GM21786 (cell line): ENCODE measurements around the gene ABHD17A.
"Not testable (repeated sequence)": the region's sequence is repeated elsewhere in the genome, so short reads cannot be mapped to it uniquely, and the experiment has no call there.

Experiments used
- ATAC-seq: cut with Tn5 transposase; IDR thresholded peaks from one replicate; pipeline ENCODE4 v1.9.1; 2021; ENCODE audit not compliant: unreplicated experiment

The ABHD17A gene

DNA sequence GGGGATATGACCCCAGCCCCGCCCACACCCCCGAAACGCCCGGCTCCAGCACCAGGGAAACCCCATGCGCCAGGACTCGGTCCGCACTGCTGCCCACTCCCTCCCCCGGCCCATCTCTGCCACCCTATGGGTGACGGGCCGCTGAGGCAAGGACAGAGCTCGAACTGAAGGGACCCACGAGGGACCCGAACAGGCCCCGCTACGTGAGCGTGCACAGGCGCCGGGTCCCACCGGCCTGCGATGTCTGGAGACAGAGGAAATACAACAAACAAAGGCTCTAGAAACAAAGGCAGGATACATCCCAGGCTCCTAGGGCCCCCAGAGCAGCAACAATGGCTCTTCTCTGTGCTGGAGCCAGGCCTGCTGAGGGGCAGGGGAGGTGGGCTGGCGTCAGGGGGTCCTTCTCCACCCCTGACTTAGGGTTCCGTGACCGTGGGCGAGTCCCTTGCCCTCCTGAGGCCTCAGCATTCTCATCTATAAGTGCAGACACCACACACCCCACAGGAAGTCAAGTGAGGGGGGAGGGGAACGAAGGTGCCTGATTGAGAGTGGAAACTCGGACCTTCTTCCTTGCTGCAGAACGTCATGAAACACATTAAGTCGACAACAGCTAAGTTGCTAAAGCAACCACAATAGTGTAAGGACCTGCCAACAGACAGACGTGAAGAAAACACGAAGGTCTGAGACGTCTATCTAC, 3.1 kb downstream of the ABHD17A start:
- no peak for ATAC-seq

DNA sequence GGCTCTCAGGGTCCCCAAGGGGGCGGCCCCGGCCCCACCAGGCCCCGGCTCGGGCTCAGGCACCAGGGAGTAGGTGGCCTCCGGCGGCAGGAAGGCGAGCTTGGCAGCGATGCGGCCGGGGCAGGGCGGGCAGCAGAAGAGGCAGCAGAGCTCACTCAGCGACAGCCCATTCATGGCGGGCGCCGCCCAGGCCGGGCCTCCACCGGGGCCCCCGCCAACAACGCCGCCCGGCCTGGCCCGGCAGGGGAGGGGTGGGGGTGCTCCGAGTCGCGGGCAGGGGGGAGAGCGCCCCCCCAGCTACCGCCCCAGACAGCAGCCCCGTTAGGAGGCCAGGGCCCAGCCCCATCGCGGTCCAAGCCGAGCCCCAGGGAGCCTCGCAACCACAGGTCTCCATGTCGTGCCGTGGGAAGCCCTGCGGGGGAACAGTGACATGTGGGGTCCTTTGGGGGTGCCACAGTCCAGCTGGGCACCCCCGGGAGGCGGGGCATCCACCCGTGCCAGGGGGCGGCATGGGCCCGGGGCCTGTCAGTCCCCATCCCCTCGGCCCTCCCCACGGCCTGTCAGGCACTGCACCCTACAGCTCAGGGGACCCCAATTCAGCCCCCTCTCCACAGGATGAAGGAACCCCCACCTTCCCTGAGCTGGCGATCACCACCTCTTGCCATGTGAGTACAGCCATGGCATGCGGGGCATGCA, 3.8 kb downstream of the ABHD17A start:
- not testable (repeated sequence) for ATAC-seq

DNA sequence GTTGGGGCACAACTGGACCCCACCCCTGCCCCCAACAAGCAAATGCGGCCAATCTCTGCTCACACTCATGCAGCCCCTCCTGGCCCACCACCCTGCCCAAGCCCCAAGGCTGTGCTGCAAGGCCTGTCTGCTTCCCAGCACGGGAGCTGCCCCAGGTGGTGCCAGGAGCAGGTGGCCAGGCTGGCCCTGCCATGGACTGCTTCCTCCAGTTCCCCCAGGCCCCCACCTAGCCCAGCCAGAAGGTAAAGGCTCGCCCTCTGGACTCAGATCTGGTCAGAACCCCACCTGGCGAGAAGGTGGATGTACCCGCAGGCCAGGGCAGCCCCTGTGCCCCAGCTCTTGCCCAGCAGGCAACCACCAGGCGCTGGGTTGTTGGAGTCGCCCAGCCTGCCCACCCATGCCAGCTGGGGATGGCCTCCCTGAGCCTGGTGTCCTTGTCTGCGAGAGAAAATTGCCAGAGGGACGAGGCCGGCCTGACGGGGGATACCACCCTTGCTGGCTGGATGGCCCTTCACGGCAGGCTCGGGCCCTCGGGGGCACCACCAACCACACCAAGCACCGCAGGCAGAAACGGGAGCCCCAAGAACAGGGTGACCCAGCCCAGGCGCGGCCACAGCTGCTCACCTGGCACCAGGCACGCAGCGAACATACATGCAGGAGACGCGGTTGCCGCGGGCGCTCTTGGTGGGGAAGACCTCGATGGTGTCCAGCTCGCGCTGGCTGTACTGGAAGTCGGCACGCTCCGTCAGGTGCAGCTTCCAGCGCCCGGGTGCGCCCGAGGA, 4.5 kb downstream of the ABHD17A start:
- no peak for ATAC-seq

DNA sequence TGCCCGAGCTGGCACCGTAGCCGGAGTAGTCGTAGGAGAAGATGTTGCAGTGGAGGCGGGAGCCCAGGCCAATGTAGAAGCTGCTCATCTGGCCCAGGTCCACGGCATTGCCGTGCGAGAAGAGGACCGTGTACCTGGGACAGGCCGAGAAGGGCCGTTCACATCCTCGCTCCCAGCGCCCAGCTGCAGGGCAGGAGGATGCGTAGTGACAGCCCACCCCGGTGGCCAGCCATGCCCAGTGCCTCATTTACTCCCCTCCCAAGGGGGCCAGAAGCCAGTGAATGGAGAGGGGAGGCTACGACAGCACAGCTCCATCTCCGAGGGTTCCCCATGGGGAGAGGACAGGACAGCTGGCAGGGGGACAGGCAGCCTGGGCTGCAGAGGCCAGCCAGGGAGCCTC, 5.3 kb downstream of the ABHD17A start:
- not testable (repeated sequence) for ATAC-seq

DNA sequence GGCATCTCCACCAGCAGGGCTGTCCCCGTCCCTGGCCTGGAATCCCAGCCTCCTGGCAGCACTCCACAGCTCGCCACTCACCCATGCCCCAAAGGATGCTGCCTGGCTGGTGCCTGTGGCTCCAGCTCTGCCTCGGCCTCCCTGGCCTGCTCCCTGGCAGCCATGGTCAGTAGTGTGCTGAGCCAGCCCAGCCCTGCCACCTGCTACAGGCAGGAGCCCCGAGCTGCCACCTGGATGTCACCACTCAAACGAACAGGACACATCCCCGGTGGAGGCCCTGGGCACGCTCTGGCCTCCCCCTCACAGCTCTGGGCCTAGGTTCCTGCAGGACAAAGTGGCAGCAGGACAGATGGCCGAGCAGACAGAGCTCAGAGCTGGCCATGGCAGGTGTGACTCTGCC, 6.7 kb downstream of the ABHD17A start:
- ATAC-seq = not testable (repeated sequence)

DNA sequence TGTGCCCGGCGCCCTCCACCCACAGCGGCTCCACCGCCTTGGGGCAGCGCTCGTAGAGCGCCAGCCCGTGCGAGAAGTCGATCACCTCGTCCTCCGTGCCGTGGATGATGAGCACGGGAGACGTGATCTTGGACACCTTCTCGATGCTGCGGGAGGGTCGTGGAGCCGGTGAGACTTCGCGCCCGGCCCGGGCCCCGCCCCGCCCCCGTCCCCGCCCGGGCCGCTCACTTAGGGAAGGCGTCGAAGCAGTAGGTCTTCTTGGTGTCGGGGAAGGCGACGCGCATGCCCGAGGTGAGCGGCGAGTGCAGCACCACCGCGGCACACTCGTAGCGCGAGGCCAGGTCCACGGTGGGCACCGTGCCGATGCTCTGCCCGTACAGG, 8.0 kb downstream of the ABHD17A start:
- ATAC-seq = not testable (repeated sequence)

DNA sequence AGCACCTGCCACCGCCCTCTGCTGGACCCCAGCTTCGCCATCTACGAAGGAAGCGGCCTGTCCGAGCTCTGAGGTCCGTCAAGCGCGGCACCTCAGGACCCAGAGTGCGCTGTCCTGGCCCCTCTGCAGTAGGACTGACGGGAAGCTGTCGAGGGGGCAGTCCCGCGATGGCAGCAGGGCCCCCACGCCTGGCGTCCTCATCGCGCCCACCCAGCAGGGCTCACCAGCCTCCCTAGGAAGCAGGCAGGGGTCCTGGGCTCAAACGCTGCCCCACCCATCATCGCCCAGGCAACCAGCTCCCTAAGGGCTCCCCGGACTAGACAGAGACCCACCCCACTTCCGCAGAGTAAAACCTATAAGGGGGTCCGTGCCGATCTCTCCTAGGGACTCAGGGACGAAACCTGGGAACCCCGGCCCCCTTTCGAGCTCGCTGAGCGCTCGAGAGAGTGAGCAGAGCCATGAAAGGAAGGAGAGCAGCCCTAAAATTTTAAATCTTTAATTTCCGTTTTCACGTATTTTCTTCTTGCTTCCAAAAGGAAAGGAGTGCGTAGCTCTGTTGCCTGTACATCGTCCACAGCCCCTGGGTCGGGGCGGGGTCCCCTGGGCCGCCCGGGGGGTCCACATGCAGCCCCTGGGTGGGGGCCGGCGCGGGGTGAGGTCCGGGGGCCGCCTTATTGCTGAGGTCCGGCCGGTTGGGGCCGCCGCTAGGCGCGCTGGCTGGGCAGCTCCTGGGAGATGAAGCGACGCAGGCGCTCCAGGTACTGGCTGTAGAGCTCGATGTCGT, 8.6 kb downstream of the ABHD17A start:
- not testable (repeated sequence) for ATAC-seq

DNA sequence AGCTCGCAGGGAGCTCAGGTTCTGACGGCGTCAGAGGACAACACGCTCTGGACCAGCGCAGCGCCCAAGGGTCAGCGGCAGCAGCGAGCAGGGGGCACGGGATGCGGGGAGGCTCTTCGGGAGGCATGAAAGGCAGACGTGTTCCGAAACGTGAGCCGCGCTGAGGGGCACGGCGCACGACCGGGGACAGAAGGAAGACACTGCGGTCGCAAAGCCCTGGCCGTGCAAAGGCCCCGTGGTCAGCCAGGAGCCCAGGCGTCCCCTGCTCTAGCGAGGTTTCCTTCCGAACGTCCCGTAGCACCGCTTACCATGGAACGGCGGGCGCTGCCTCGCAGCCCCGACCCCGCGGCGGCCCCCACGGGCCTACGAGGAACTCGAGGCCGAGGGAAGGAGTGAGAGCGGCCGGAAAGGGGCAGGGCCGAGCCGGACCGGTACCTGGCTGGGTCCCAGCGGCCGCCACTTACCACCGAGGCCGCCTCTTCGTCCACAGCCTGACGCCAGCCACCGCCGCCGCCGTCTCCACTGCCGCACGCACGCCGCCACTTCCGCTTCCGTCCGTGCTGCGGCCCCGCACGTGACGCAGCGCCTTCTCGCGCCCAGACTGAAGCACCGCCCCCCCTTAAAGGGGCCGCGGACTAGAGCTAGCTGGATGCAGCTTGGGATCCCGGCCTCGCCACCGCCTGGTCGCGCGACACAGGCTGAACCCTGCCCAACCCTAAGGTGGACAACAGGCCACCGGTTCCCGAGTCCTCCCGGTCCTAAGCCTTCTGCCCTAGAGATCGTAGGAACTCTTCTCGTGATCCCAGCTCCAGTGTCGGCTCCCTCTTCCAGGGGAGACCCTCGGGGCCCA, 9.4 kb downstream of the ABHD17A start:
- peak; percentile 83 for ATAC-seq

DNA sequence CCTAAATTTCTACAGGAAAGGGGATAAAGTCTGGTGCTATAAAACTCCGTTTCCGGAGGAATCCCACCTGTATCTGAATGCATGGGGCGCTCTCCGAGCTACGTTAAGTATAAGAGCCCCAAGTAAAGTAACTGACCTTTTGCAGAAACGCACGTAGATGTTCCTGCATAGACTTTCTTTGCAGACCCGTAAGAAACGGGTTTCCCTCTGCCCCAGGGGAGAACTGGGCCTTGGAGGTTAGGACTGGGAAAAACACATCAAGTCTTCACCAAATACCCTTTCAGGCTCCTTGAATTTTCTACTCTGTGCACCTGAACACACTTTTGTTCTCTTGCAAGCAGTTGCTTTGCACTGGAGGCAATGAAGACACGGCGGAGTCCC, 10.0 kb downstream of the ABHD17A start:
- not testable (repeated sequence) for ATAC-seq

DNA sequence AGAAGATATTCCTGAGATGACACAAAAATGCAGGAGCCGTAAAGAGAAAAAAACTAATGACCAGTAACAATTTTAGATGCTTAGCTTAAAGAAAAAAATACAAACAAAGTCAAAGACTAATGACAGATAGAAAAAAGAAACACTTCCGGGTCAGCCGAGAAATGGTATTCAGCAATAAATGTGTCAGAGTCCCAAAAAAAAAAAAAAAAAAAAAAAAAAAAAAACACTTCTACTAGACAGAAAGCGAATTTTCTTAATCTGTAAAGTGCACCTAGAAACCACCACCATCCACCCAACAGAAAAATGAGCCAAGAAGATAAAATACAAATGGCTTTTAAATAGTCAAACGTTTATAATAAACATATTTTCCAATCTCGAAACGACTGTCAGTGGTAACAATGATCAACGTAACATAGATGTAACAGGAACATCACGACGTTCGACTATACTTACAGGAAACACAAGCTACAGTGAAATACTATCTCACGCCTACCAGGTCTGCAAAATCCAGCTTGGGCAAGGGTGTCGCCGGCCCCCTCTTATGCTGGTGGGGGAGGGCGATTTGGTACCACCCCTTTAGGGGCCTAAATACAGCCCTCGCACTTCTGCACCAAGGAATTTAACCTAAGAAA, 10.6 kb downstream of the ABHD17A start:
- no peak for ATAC-seq

DNA sequence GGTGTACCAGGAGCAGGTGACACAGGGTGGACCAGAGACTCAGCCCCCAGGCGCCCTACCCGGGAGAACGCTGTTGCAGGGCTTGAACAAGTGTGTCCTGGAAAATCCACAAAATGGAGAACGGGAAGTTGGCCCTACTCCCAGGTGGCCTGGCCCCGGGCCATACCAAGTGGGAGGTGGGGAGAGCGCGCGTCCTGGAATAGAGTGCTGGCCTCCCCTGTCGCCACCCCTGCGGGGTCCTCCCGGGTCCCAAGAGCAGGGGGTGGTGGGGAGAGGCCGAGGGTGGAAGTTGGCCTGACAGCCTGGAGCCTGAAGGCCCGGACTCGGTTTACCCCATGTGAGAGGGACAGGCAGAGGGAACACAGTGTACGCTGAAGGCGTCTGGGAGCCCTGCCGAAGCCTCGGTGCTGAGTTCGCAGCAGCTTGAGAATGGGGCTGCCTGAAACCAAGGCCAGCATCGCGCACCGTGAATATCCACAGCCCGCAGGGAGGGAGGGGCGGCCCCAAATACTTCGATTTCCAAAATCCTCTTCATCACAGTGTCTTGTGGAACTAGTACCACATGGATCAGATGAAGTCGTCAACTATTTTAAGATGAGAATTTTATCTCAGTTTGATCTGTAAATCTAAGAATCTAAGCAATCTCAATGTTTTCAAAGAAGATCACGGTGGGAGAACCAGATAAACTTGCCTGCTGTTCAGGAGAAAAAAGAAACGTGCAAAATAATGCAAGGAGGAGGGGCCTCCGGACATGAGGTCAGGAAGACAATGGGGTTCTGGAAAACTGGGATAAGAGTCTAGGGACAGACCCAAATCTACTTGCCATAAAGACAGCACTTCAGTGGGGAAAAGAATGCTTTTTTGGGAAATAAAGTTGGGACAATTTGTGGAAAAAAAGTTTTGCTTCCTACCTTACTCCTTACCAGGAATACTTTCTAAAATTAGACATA, 11.5 kb downstream of the ABHD17A start:
- ATAC-seq = no peak

DNA sequence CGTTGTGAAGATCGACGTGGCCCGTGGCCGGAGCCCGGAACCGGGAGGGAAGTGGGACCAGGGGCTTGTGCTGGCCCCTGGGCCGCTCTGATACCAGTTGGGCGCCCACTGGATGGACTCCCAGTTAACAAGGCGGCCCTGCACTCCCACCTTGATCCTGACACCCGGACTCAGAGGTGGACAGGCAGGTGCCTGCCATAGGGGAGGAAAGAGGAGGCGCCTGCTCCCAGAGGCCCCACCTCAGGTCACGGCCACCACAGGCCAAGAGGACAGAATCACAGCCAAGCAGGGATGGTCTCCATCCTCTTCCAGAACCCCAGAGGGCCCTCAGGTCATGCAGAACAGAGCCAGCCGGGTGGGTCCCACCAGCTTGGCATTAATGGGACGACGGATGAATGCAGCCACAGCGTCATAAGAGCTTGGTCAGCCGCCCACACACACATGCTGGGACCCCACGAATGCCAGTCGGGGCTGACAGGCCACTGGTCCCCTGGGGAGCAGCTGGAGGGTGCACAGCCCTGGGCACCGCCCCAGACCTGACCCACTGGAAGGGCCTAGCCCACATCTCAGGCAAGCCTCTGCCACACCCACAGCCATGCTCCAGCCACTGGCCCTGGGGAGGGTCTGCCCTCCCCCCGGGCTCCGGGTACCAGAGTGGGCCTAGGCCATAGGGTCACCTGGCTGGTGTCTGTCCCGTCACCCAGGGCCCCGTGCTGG, 12.3 kb downstream of the ABHD17A start:
- no peak for ATAC-seq

DNA sequence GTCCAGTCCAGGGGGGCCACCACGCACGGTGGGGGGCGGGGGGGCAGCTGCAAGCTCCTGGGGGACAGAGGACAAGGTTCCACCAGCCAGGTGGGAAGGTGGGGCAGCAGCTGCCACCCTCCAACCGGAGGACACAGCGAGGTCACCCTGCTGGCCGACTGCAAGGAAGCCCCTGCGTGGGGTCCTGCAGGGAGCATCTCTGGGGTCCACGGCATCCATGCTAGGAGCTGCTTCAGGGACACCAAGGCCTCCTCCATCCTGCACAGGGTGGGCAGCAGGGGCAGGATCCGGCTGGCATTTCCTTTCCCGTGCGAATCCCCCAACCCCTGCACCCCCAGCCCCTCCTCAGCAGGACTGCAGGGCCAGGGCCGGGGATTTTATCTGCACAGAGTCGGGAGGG, 13.7 kb downstream of the ABHD17A start:
- ATAC-seq = no peak

DNA sequence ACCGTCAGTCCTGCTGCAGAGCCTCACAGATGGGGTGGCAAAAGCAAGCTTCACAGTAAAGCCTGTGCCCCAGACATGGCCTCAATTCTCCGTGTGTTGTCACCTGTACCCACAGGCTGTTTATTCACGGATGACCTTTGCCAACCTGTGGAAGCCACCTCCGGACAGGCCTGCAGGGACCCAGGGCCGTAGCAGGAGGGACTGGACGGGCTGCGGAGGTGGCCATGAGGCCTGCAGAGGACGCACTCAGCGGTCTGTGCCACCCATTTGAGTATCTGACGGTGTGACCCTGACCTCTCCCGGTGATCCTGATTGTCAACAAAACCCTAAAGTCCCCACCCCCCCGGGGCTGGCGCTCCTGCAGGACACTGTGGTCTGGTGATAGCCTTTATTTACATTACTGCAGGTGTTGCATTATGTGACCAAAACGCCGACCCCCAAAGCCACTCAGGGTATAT, 14.1 kb downstream of the ABHD17A start:
- ATAC-seq = no peak

DNA sequence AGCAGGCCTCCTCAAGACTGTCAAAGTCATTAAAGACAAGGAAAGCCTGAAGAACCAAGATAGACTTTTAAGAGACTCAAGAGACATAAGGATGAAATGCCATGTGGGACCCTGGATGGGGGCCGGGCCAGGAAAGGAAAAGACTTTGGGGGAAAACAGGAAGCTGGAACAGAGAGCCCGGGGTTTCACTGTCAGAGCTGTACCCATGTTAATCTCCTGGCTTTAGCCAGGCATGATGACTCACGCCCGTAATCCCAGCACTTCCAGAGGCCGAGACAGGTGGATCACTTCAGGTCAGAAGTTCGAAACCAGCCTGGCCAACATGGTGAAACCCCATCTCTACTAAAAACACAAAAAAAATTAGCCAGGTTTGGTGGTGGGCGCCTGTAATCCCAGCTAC, 16.3 kb downstream of the ABHD17A start:
- no peak for ATAC-seq

DNA sequence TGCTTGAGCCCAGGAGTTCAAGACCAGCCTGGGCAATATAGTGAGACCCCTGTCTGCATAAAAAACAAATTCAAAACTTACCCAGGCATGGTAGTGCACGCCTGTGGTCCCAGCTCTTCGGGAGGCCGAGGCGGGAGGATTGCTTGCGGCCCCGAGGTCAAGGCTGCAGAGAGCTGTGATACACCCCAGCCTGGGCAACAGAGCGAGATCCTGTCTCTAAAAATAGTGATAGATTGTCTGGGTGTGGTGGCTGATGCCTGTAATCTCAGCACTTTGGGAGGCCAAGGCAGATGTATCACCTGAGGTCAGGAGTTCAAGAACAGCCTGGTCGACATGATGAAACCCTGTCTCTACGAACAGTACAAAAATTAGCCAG, 18.0 kb downstream of the ABHD17A start:
- no peak for ATAC-seq

DNA sequence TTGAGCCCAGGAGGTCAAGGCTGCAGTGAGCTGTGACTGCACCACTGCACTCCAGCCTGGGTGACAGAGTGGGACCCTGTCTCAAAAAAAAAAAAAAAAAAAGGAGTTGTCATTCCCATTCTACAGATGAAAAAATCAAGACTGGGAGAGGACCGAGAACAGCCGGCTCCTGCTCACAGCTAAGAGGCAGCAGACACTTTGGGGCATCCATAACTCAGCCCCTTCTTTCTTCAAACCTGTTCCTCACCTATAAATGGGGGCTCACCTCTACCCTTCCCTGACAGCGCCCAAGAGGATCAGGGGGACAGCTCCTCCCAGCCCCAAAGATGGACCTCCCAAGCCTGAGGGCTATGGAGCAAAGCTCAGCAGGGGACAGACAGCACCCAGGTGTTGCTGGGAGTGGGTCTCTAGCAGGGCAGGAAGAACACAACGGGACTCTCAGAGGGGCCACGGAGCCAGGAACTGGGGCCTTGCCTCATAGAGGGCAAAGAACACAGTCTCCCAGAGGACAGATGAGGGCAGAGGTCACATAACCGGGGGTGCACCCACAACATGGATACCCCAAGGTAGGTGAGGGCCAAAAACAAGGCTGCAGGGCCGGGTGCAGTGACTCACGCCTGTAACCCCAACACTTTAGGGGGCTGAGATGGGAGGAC, 18.5 kb downstream of the ABHD17A start:
- ATAC-seq = no peak
